Activated naive CD8-positive, alpha-beta T cell (primary cell): ENCODE data around the gene UCMA.
"Not testable (repeated sequence)": the region's sequence is repeated elsewhere in the genome, so short reads cannot be mapped to it uniquely, and the experiment has no call there.

Experiments
- H3K27ac Mint-ChIP-seq: one replicate; pipeline ENCODE4 v1.8.0; 2021; ENCODE audit warnings: mixed read lengths
- H3K27me3 Mint-ChIP-seq: one replicate; pipeline ENCODE4 v1.8.0; 2021; ENCODE audit warnings: mixed read lengths
- H3K36me3 Mint-ChIP-seq: one replicate; pipeline ENCODE4 v1.8.0; 2021; ENCODE audit warnings: mixed read lengths
- H3K4me1 Mint-ChIP-seq: one replicate; pipeline ENCODE4 v1.8.0; 2021; ENCODE audit warnings: low read depth, mixed read lengths
- H3K4me3 Mint-ChIP-seq: one replicate; pipeline ENCODE4 v1.8.0; 2021; ENCODE audit warnings: mild to moderate bottlenecking, mixed read lengths
- H3K9me3 Mint-ChIP-seq: one replicate; pipeline ENCODE4 v1.8.0; 2021; ENCODE audit warnings: low read depth, mixed read lengths

The UCMA gene

GRCh38 chr10:13247246-13247645 is 13.1 kb upstream of the UCMA start:
- no peaks in the 10 kb centered on the region for H3K36me3 Mint-ChIP-seq
- H3K4me1 Mint-ChIP-seq: no peaks in the 10 kb centered on the region
- no peak overlapping the region for H3K4me3 Mint-ChIP-seq
- H3K9me3 Mint-ChIP-seq: no peaks in the 10 kb centered on the region
- H3K27me3 Mint-ChIP-seq: no peaks in the 10 kb centered on the region
- H3K27ac Mint-ChIP-seq: no peak overlapping the region

GRCh38 chr10:13242260-13242659 is 8.1 kb upstream of the UCMA start:
- not testable (repeated sequence) for H3K4me3 Mint-ChIP-seq, H3K9me3 Mint-ChIP-seq, H3K4me1 Mint-ChIP-seq, H3K27me3 Mint-ChIP-seq, H3K27ac Mint-ChIP-seq, H3K36me3 Mint-ChIP-seq

DNA sequence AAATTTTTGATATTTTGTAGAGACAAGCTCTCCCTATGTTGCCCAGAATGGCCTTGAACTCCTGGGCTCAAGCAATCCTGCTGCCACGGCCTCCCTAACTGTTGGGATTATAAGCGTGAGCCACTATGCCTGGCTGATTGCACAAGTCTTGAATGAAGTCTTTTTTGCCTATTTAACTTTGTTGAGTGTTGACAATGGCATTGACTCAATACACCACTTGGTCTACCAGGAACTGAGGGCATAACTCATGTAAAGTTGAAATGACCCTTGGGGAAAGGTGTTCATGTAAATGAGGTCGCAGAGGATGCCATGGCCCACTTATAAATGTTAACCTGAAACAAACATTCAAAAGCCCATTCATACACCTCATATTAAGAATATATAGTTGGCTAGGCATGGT is 7.4 kb upstream of the UCMA start:
- no peaks in the 10 kb centered on the region for H3K9me3 Mint-ChIP-seq
- no peak overlapping the region for H3K4me3 Mint-ChIP-seq
- H3K27ac Mint-ChIP-seq: no peak overlapping the region
- H3K27me3 Mint-ChIP-seq: no peaks in the 10 kb centered on the region
- H3K36me3 Mint-ChIP-seq: no peaks in the 10 kb centered on the region
- no peaks in the 10 kb centered on the region for H3K4me1 Mint-ChIP-seq

DNA sequence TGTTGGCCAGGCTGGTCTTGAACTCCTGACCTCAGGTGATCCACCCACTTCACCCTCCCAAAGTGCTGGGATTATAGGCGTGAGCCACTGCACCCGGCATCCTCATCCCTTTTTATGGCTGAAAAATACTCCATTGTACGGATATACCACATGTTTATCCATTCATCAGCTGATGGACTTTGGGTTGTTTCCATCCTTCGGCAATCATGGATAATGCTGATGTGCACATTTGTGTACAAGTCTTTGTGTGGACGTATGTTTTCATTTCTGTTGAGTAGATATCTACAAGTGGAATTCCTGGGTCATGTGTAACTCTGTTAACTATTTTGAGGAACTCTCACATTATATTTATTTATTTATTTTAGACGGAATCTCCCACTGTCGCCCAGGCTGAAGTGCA is 5.7 kb upstream of the UCMA start:
- Mint-ChIP-seq H3K9me3 (no peaks in the 10 kb centered on the region), H3K27ac (no peak overlapping the region), H3K36me3 (no peaks in the 10 kb centered on the region), H3K27me3 (no peaks in the 10 kb centered on the region), H3K4me3 (no peak overlapping the region), H3K4me1 (no peaks in the 10 kb centered on the region)

GRCh38 chr10:13238271-13239077 is 4.3 kb upstream of the UCMA start:
- no peaks in the 10 kb centered on the region for H3K9me3 Mint-ChIP-seq
- H3K27me3 Mint-ChIP-seq: no peaks in the 10 kb centered on the region
- no peak overlapping the region for H3K4me3 Mint-ChIP-seq
- H3K27ac Mint-ChIP-seq: no peak overlapping the region
- H3K4me1 Mint-ChIP-seq: no peaks in the 10 kb centered on the region
- no peaks in the 10 kb centered on the region for H3K36me3 Mint-ChIP-seq

DNA sequence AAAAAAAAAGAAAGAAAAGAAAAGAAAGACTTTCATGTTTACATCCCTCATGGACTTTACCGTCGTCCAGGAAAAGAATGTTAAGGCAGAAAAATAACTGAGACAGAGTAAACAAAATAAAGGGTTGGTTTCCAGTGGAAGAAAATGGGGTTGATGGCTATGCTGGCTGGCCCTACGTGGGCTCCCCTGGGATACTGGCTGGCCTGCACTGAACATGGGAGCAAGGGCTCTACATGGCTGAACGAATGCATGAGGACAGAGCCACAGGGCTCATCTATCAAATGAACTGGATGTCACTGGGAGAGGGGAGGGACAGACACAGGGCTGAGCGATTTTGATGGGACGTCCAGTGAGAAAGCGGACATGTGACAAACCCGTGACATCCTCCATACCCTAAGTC is 2.5 kb upstream of the UCMA start:
- Mint-ChIP-seq H3K9me3 (no peaks in the 10 kb centered on the region), H3K4me3 (no peak overlapping the region), H3K27me3 (no peaks in the 10 kb centered on the region), H3K36me3 (no peaks in the 10 kb centered on the region), H3K27ac (no peak overlapping the region), H3K4me1 (no peaks in the 10 kb centered on the region)

GRCh38 chr10:13234736-13235135 is 562 bp upstream of the UCMA start:
- H3K36me3 Mint-ChIP-seq, H3K9me3 Mint-ChIP-seq, H3K27ac Mint-ChIP-seq, H3K27me3 Mint-ChIP-seq, H3K4me1 Mint-ChIP-seq, H3K4me3 Mint-ChIP-seq: not testable (repeated sequence)

DNA sequence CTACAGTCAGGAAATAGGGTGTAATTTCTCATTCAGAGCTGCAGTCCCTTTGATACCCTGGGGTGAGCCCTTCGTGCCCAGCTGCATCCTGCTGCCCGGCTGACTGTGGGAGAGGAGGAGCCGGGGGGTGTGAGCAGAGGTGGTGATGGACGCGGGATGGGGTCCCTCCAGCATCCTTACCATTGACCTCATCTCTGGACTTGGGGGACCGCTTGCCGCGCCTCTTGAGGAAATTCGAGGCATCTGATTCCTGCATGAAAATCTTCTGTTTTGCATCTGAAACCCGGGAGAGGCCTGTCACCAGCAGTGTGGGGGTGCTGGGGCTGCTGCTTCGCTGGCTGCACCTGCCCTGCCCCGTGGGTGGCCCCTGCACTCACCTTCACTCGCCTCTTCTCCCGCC is 816 bp downstream of the UCMA start:
- Mint-ChIP-seq H3K27ac (no peak overlapping the region), H3K4me3 (no peak overlapping the region), H3K27me3 (no peaks in the 10 kb centered on the region), H3K36me3 (no peaks in the 10 kb centered on the region), H3K4me1 (no peaks in the 10 kb centered on the region), H3K9me3 (no peaks in the 10 kb centered on the region)

DNA sequence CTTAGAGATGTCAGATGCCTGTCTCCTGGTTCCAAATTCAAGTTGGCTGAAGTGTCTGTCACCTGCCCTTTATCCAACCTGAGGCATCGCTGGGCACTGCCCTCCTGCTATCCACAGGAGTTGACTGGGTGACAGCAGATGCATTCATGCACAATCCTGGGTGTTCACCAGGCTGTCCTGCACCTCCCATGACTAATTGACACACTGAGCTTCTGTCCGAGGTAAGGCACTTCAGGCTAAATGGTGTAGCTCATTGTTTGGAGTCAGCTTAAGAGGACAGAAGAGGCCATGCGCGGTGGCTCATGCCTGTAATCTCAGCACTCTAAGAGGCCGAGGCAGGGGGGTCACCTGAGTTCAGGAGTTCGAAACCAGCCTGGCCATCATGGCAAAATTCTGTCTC is 2.4 kb downstream of the UCMA start:
- Mint-ChIP-seq H3K27ac (no peak overlapping the region), H3K27me3 (no peaks in the 10 kb centered on the region), H3K4me1 (no peaks in the 10 kb centered on the region), H3K4me3 (no peak overlapping the region), H3K9me3 (no peaks in the 10 kb centered on the region), H3K36me3 (no peaks in the 10 kb centered on the region)

DNA sequence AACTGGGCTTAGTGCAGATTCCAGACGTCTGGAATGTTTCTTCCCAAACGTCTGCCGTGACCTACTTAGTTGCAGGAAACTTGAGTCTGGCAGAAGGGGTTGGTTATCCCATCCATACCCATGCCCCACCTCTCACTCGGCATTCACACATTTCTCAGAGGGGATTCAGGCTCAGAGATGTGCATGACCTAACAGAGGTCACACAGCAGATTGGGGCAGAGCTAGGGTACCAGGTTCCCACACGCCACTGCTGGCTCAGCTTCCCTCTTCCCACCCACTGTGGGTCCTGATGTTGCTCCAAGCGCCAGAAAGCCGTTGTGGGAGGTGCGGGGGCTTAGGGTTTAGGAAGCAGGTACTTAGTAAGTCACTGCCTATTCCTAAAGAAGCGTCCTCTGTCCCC is 3.0 kb downstream of the UCMA start:
- H3K4me3 Mint-ChIP-seq: no peak overlapping the region
- no peak overlapping the region for H3K27ac Mint-ChIP-seq
- H3K36me3 Mint-ChIP-seq: no peaks in the 10 kb centered on the region
- no peaks in the 10 kb centered on the region for H3K9me3 Mint-ChIP-seq
- no peaks in the 10 kb centered on the region for H3K4me1 Mint-ChIP-seq
- no peaks in the 10 kb centered on the region for H3K27me3 Mint-ChIP-seq

- Mint-ChIP-seq H3K4me3 (no peak overlapping the region), H3K9me3 (no peaks in the 10 kb centered on the region), H3K36me3 (no peaks in the 10 kb centered on the region), H3K27me3 (no peaks in the 10 kb centered on the region), H3K27ac (no peak overlapping the region), H3K4me1 (no peaks in the 10 kb centered on the region)
Measured at GRCh38 chr10:13227031-13227430, 7.1 kb downstream of the UCMA start.

DNA sequence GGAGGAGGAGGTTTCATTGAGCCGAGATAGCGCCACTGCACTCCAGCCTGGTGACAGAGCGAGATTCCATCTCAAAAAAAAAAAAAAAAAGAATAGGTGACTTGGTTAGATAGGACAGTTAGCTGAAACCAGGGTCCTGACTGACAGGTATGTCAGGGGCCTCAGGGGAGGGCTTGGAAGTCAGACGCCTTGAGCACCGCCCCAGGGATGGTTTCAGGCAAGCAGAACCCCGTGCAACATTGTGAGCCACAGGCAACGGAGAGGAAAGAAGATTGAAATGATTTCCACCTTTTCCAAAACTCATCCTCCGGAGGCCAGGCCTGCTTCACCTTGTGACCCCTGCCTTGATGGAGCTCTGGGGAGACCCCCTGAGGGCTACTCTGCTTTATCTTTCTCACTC is 8.6 kb downstream of the UCMA start:
- Mint-ChIP-seq H3K4me1 (no peaks in the 10 kb centered on the region), H3K4me3 (no peak overlapping the region), H3K9me3 (no peaks in the 10 kb centered on the region), H3K36me3 (no peaks in the 10 kb centered on the region), H3K27me3 (no peaks in the 10 kb centered on the region), H3K27ac (no peak overlapping the region)

DNA sequence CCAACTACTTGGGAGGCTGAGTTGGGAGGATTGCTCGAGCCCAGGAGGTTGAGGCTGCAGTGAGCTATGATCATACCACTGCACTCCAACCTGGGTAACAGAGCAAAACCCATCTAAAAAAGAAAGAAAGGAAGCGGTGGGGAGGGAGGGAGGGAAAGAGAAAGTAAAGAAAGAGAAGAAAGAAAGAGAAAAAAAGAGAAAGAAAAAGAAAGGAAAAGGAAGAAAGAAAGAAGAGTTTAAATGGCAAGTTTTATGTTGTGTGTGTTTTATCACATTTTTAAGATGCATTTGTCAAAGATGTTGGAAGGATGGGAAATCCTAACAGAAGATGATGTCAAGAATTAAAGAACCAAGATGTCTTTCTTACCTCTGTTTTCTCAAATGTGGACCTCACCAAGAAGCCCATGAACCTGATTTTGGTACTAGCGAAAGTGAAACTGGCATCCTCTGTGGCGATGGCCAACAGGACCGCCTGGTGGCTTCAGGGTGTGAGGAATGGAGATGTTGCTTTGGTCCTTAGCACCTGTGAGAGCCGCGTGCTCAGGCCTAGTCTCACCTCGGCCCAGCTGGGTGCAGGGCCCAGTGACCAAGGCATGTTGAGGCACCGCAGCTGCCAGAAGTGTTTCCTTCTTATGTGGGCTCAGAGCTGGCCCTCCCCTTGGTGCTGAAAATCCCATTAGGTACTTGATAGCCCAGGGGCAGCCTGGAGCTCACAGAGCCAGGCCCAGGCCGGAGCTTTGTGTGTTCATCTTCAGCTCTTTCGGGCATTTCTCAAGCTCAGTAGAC is 9.8 kb downstream of the UCMA start:
- H3K27ac Mint-ChIP-seq: no peak overlapping the region
- no peaks in the 10 kb centered on the region for H3K36me3 Mint-ChIP-seq
- no peaks in the 10 kb centered on the region for H3K9me3 Mint-ChIP-seq
- H3K27me3 Mint-ChIP-seq: no peaks in the 10 kb centered on the region
- H3K4me3 Mint-ChIP-seq: no peak overlapping the region
- H3K4me1 Mint-ChIP-seq: no peaks in the 10 kb centered on the region

DNA sequence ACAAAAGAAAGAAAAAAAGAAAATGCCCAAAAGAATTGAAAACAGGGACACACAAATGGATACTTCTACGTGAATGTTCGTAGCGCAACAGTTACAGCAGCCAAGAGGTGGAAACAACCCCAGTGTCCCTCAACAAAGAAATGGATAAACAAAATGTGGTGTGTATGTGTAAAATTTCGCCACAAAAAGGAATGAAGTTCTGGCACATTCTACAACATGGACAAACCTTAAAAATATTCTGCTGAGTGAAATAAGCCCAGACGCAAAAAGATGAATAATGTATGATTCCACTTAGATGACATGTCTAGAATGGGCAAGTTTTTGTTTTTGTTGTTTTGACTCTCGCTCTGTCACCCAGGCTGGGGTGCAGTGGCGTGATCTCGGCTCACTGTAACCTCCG is 10.9 kb downstream of the UCMA start:
- no peaks in the 10 kb centered on the region for H3K36me3 Mint-ChIP-seq
- H3K27ac Mint-ChIP-seq: no peak overlapping the region
- H3K9me3 Mint-ChIP-seq: no peaks in the 10 kb centered on the region
- H3K4me1 Mint-ChIP-seq: no peaks in the 10 kb centered on the region
- H3K4me3 Mint-ChIP-seq: no peak overlapping the region
- H3K27me3 Mint-ChIP-seq: no peaks in the 10 kb centered on the region

- no peaks in the 10 kb centered on the region for H3K27me3 Mint-ChIP-seq
- H3K9me3 Mint-ChIP-seq: no peaks in the 10 kb centered on the region
- H3K4me1 Mint-ChIP-seq: no peaks in the 10 kb centered on the region
- no peaks in the 10 kb centered on the region for H3K36me3 Mint-ChIP-seq
- no peak overlapping the region for H3K27ac Mint-ChIP-seq
- no peak overlapping the region for H3K4me3 Mint-ChIP-seq
Measured at GRCh38 chr10:13222566-13222965, 11.6 kb downstream of the UCMA start.

DNA sequence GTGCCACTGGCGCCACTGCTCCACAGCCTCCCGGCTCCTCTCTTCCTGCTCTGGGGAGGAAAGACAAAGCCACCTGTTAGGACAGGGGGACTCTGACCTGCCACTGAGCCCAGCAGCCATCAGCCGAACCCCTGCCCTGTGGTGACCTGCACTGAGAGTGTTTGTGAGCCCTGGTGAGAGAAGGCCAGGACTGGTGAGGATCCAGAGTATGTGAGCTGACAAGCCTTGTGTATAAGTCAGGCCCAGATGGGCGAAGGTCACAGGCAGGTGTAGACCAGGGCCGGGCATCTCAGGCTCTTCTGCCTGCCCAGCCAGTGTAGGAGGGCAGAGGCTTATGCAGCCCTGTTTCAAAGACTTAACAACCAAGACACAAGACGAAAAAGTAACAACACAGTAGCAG is 12.0 kb downstream of the UCMA start:
- Mint-ChIP-seq H3K9me3 (no peaks in the 10 kb centered on the region), H3K4me3 (no peak overlapping the region), H3K27me3 (no peaks in the 10 kb centered on the region)

More for the DNA sequence above, 12.0 kb downstream of the UCMA start:
- Mint-ChIP-seq H3K36me3 (no peaks in the 10 kb centered on the region), H3K27ac (no peak overlapping the region), H3K4me1 (no peaks in the 10 kb centered on the region)
